GM18868 (cell line): ENCODE results near the gene NIPBL.
A peak's percentile ranks its signal among the peaks of the same experiment; 100 is the strongest.
"Not testable (repeated sequence)": the region's sequence is repeated elsewhere in the genome, so short reads cannot be mapped to it uniquely, and the experiment has no call there.

Source experiments
- ATAC-seq: cut with Tn5 transposase; IDR thresholded peaks from one replicate; pipeline ENCODE4 v1.9.1; 2021; ENCODE audit warnings: mild to moderate bottlenecking, moderate library complexity; ENCODE audit not compliant: unreplicated experiment

Gene NIPBL

GRCh38 chr5:36900283-36900682, 23.7 kb downstream of the NIPBL start:
- no peak for ATAC-seq

GRCh38 chr5:36901077-36901476, 24.5 kb downstream of the NIPBL start:
- not testable (repeated sequence) for ATAC-seq

GRCh38 chr5:36901856-36902255, 25.3 kb downstream of the NIPBL start:
- no peak for ATAC-seq

GRCh38 chr5:36902353-36902752, 25.8 kb downstream of the NIPBL start:
- ATAC-seq: no peak

- no peak for ATAC-seq
Observed at GRCh38 chr5:36904677-36905076, 28.1 kb downstream of the NIPBL start.

- ATAC-seq: peak; percentile 65
Observed at GRCh38 chr5:36908544-36909260, 32.1 kb downstream of the NIPBL start.

GRCh38 chr5:36915653-36916052, 39.1 kb downstream of the NIPBL start:
- no peak for ATAC-seq

- ATAC-seq: not testable (repeated sequence)
Observed at GRCh38 chr5:36916614-36917013, 40.0 kb downstream of the NIPBL start.

GRCh38 chr5:36917358-36917757, 40.8 kb downstream of the NIPBL start:
- not testable (repeated sequence) for ATAC-seq

- ATAC-seq: no peak
Observed at GRCh38 chr5:36919238-36919637, 42.7 kb downstream of the NIPBL start.

- no peak for ATAC-seq
Observed at GRCh38 chr5:36919650-36920049, 43.1 kb downstream of the NIPBL start.

GRCh38 chr5:36928947-36929346, 52.4 kb downstream of the NIPBL start:
- ATAC-seq: no peak

GRCh38 chr5:36929438-36929837, 52.9 kb downstream of the NIPBL start:
- no peak for ATAC-seq

GRCh38 chr5:36932056-36932455, 55.5 kb downstream of the NIPBL start:
- no peak for ATAC-seq

GRCh38 chr5:36932699-36933098, 56.1 kb downstream of the NIPBL start:
- ATAC-seq: no peak

GRCh38 chr5:36934740-36935356, 58.3 kb downstream of the NIPBL start:
- ATAC-seq: no peak

GRCh38 chr5:36935805-36936204, 59.2 kb downstream of the NIPBL start:
- ATAC-seq: no peak

- no peak for ATAC-seq
Observed at GRCh38 chr5:36936309-36936708, 59.7 kb downstream of the NIPBL start.

- ATAC-seq: no peak
Observed at GRCh38 chr5:36938129-36938528, 61.6 kb downstream of the NIPBL start.

GRCh38 chr5:36939969-36940858, 63.6 kb downstream of the NIPBL start:
- ATAC-seq: no peak

GRCh38 chr5:36943584-36943983, 67.0 kb downstream of the NIPBL start:
- ATAC-seq: no peak

- ATAC-seq: no peak
Observed at GRCh38 chr5:36944024-36944423, 67.5 kb downstream of the NIPBL start.
